Hepatocyte (in vitro differentiated cells): ENCODE measurements around the gene GRM3. TPM values are rescaled to one million over a fixed set of nuclear protein-coding genes. Genes with fewer than 3 reads are reported as not detected.
"Not testable (repeated sequence)": the region's sequence is repeated elsewhere in the genome, so short reads cannot be mapped to it uniquely, and the experiment has no call there.

Source experiments
- DNase-seq: peaks from one replicate; pipeline ENCODE4 v3.0.0-alpha.2; 2016; ENCODE audit warnings: low spot score
- H2AFZ ChIP-seq: fragments of 200-600 bp; sonication (generic); 2 replicates; pipeline ENCODE4 v1.6.0; 2016; ENCODE audit warnings: antibody characterized with exemption, mild to moderate bottlenecking
- H3K27ac ChIP-seq: fragments of 200-600 bp; sonication (generic); 2 replicates; pipeline ENCODE4 v1.5.1; 2016; ENCODE audit warnings: mild to moderate bottlenecking
- H3K27me3 ChIP-seq: fragments of 200-600 bp; sonication (generic); 2 replicates; pipeline ENCODE4 v1.6.1; 2016
- H3K36me3 ChIP-seq: fragments of 200-600 bp; sonication (generic); replicated peaks from 2 replicates; pipeline ENCODE4 v1.5.1; 2016; ENCODE audit warnings: low read depth; ENCODE audit not compliant: insufficient read depth
- H3K4me1 ChIP-seq: fragments of 200-600 bp; sonication (generic); 2 replicates; pipeline ENCODE4 v1.5.1; 2016; ENCODE audit warnings: mild to moderate bottlenecking, moderate library complexity; ENCODE audit not compliant: insufficient read depth
- H3K4me2 ChIP-seq: fragments of 200-600 bp; sonication (generic); 2 replicates; pipeline ENCODE4 v1.6.0; 2016
- H3K4me3 ChIP-seq: fragments of 200-600 bp; sonication (generic); 2 replicates; pipeline ENCODE4 v1.5.1; 2016; ENCODE audit warnings: mild to moderate bottlenecking
- H3K79me2 ChIP-seq: fragments of 200-600 bp; sonication (generic); 2 replicates; pipeline ENCODE4 v1.6.0; 2017; ENCODE audit warnings: mild to moderate bottlenecking
- H3K9me2 ChIP-seq: fragments of 200-600 bp; sonication (generic); replicated peaks from 2 replicates; pipeline ENCODE4 v1.6.0; 2017; ENCODE audit warnings: mild to moderate bottlenecking; ENCODE audit not compliant: insufficient read depth
- H3K9me3 ChIP-seq: fragments of 200-600 bp; sonication (generic); 2 replicates; pipeline ENCODE4 v1.5.1; 2016; ENCODE audit warnings: low read depth, mild to moderate bottlenecking
- H4K20me1 ChIP-seq: fragments of 200-600 bp; sonication (generic); 2 replicates; pipeline ENCODE4 v1.6.0; 2016; ENCODE audit warnings: mild to moderate bottlenecking; ENCODE audit not compliant: insufficient read depth, poor library complexity, severe bottlenecking
- CTCF ChIP-seq: fragments of 200-600 bp; sonication (generic); IDR thresholded peaks from 2 replicates; pipeline ENCODE4 v1.5.1; 2016; ENCODE audit warnings: antibody characterized with exemption, mild to moderate bottlenecking; ENCODE audit not compliant: poor library complexity
- EZH2 ChIP-seq: fragments of 200-600 bp; sonication (generic); IDR thresholded peaks from 2 replicates; pipeline ENCODE4 v1.6.1; 2016; ENCODE audit warnings: antibody characterized with exemption, mild to moderate bottlenecking, borderline replicate concordance
- EZH2phosphoT487 ChIP-seq: fragments of 200-600 bp; sonication (generic); IDR thresholded peaks from one replicate; pipeline ENCODE4 v1.6.1; 2018; ENCODE audit warnings: antibody characterized with exemption, mild to moderate bottlenecking, low read depth, moderate library complexity; ENCODE audit not compliant: unreplicated experiment, severe bottlenecking
- WGBS: methylation state at CpG from one replicate; pipeline ENCODE4 v1.1.6; 2016; ENCODE audit warnings: low lambda C conversion rate; ENCODE audit errors: missing lambda C conversion rate; 5-methylcytosine and 5-hydroxymethylcytosine counted together
- polyA plus RNA-seq: library from polyadenylated mRNA; unstranded; fragments of >200 nt; fragmentation: Nextera tagmentation; extraction: Ambion mirVana; gene quantifications from 2 replicates; pipeline ENCODE4 v1.2.1, GENCODE V29; 2016
- total RNA-seq: library from RNA; depleted of rRNA; stranded (reverse); fragments of >200 nt; gene quantifications from 2 replicates; pipeline ENCODE4 v1.2.3, GENCODE V29; 2014

GRM3 gene
- total and polyA plus RNA-seq, 2 experiments from 2014 or later = 0.03 to 0.07 TPM

GRCh38 chr7:86600506-86601290 is 43.0 kb upstream of the GRM3 start:
- 85% methylated on average over 6 of the region's 6 CpGs for WGBS
- H3K79me2 ChIP-seq = no peaks in the 10 kb centered on the region
- peak; percentile 4 for DNase-seq
- no peaks in the 10 kb centered on the region for H3K36me3 ChIP-seq
- no peaks in the 10 kb centered on the region for H3K4me1 ChIP-seq
- H3K27me3 ChIP-seq = no peaks in the 10 kb centered on the region
- TF ChIP-seq EZH2phosphoT487 (no peak), CTCF (no peak), EZH2 (no peak)
- H3K9me2 ChIP-seq = no peaks in the 10 kb centered on the region
- no peak overlapping the region for H2AFZ ChIP-seq
- no peak overlapping the region for H3K4me3 ChIP-seq
- no peak overlapping the region for H3K27ac ChIP-seq
- H4K20me1 ChIP-seq = no peaks in the 10 kb centered on the region
- no peak overlapping the region for H3K4me2 ChIP-seq
- no peaks in the 10 kb centered on the region for H3K9me3 ChIP-seq

GRCh38 chr7:86615711-86616110 is 28.0 kb upstream of the GRM3 start:
- H4K20me1 ChIP-seq, H3K4me1 ChIP-seq, H3K27me3 ChIP-seq, H3K36me3 ChIP-seq, H3K4me2 ChIP-seq, H3K9me2 ChIP-seq, DNase-seq, H3K9me3 ChIP-seq, H3K4me3 ChIP-seq, H3K79me2 ChIP-seq, H3K27ac ChIP-seq, H2AFZ ChIP-seq: not testable (repeated sequence)
- WGBS = 92% methylated on average over 2 of the region's 2 CpGs

DNA sequence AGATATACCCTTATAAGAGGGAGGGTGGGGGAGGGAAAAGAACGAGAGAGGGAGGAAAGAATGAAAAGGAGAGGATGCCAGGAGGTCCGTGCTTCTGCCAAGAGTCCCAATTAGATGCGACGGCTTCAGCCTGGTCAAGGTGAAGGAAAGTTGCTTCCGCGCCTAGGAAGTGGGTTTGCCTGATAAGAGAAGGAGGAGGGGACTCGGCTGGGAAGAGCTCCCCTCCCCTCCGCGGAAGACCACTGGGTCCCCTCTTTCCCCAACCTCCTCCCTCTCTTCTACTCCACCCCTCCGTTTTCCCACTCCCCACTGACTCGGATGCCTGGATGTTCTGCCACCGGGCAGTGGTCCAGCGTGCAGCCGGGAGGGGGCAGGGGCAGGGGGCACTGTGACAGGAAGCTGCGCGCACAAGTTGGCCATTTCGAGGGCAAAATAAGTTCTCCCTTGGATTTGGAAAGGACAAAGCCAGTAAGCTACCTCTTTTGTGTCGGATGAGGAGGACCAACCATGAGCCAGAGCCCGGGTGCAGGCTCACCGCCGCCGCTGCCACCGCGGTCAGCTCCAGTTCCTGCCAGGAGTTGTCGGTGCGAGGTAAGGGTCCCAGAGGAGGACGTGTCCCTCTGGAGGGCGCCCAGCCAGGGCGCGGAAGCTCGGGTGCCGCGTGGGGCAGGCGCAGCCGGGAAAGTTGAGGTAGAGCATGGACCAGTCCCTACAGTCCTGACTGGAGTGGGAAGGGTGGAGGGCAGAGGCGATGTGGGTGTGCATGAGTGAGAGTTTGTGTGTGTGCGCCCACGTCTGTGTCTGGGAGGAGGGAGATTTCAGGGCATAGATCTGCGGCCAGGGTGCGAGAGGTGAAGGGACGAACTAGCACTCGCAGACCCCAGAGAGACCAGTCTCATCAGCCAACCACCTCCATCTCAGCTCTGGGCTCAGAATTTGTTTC is 844 bp downstream of the GRM3 start:
- WGBS = 2% methylated on average over 37 of the region's 42 CpGs

More for the DNA sequence above, 844 bp downstream of the GRM3 start:
- H3K27ac ChIP-seq = no peak overlapping the region
- H3K79me2 ChIP-seq = no peaks in the 10 kb centered on the region
- no peaks in the 10 kb centered on the region for H4K20me1 ChIP-seq
- no peaks in the 10 kb centered on the region for H3K9me3 ChIP-seq
- no peaks in the 10 kb centered on the region for H3K9me2 ChIP-seq
- peak; percentile 78 for TF ChIP-seq EZH2
- TF ChIP-seq EZH2phosphoT487 = peak; percentile 66
- TF ChIP-seq CTCF = no peak
- H3K4me2 ChIP-seq = peak overlapping the region; percentile 81
- H2AFZ ChIP-seq = peak overlapping the region; percentile 30
- H3K36me3 ChIP-seq = no peaks in the 10 kb centered on the region
- peaks cover 73% of the 10 kb centered on the region for H3K27me3 ChIP-seq
- no peak for DNase-seq
- peaks cover 5% of the 10 kb centered on the region for H3K4me1 ChIP-seq
- H3K4me3 ChIP-seq = no peak overlapping the region
